HG02642 (cell line): ENCODE measurements around the gene EVC.

Experiments
- ATAC-seq: cut with Tn5 transposase; IDR thresholded peaks from one replicate; pipeline ENCODE4 v1.9.1; 2021; ENCODE audit warnings: mild to moderate bottlenecking; ENCODE audit not compliant: unreplicated experiment, poor library complexity

EVC gene

DNA sequence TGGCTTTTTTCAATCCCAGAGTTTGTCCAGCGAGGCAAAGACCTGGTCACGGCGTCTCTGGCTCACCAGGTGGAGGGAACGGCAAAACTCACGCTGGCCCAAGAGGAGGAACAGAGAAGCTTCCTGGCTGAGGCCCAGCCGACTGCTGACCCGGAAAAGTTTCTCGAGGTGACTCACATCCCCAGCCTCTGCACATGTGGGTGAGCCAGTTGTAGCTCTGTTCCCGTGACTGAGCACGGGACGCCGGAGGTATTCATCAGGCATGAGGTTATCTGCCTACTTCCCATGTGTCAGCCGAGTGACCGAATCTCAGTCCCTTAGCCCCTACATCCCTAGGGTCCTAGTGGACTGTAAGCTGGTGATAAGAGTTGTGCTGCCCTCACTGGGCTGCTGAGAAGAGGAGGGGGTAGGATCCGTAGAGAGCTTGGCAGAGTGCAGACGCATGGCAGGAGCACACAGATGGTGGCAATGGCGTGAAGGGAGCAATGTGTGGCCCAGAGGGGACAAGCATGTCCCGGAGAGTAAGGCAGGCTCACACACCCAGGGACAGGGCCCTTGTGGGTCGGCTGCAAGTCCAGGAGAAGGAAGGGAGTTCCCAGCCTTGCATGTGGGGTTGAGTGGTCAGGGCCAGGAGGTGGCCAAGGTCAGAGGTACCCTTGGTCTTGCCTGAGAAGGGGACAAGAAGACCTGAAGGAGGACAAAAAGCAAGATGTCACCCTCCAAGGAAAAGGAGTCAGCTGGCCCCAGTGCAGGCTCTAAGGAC, 42.9 kb downstream of the EVC start:
- ATAC-seq, result no peak

- no peak for ATAC-seq
Observed at GRCh38 chr4:5754529-5754881, 43.5 kb downstream of the EVC start.

GRCh38 chr4:5755161-5755560, 44.2 kb downstream of the EVC start:
- ATAC-seq, result no peak

- no peak for ATAC-seq
Observed at GRCh38 chr4:5755679-5756078, 44.7 kb downstream of the EVC start.

DNA sequence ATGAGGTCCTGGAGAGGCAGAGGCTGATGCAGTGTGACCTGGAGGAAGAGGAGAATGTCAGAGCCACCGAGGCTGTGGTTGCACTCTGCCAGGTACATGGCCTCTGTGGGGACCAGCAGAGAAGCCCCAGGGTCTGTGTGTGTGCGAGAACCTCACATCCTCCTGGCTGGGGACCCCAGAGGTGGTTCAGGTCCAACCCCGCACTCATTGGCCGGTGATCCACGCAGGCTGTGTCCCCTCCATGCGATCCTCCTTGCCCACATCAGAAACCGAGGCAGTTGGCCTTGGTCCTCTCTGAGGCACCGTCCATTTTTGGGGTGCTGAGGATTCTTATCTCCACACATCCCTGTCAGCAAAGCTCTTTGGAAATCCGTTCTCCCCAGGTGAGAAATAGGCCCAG, 45.3 kb downstream of the EVC start:
- ATAC-seq, result no peak

- no peak for ATAC-seq
Observed at GRCh38 chr4:5757091-5757490, 46.1 kb downstream of the EVC start.

DNA sequence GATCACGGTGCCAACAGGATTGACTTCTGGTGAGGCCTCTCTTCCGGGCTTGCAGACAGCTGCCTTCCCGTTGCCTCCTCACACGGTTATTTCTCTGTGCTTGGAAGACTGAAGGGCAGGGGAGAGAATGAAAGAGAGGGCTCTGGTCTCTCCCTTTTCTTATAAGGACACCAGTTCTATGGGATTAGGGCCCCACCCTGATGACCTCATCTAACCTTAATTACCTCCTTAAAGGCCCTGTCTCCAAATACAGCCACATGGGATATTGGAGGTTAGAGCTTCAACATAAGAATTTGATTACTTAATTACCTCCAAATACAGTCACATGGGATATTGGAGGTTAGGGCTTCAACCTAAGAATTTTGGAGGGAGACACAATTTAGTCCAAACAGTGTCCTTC, 46.5 kb downstream of the EVC start:
- no peak for ATAC-seq

GRCh38 chr4:5757954-5758353, 47.0 kb downstream of the EVC start:
- no peak for ATAC-seq

DNA sequence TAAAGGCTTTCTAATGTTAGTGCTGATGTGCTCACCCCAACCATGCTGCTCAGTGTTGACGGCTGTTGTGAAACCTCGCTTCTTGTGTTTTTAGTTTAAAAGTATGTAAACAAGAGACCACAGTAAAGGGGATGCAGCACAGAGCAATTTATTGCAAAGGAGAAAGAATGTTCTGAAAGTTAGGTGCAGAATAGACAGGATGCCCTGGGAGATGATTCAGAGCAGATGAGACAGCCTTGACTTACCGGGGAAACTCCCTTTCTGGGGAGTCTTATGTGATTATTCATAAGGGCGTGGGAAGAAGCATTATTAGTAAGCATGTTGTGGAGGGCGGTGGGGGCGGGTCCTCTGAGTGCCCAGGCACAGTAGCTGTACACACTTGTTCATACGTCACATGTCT, 47.7 kb downstream of the EVC start:
- peak; percentile 52 for ATAC-seq

DNA sequence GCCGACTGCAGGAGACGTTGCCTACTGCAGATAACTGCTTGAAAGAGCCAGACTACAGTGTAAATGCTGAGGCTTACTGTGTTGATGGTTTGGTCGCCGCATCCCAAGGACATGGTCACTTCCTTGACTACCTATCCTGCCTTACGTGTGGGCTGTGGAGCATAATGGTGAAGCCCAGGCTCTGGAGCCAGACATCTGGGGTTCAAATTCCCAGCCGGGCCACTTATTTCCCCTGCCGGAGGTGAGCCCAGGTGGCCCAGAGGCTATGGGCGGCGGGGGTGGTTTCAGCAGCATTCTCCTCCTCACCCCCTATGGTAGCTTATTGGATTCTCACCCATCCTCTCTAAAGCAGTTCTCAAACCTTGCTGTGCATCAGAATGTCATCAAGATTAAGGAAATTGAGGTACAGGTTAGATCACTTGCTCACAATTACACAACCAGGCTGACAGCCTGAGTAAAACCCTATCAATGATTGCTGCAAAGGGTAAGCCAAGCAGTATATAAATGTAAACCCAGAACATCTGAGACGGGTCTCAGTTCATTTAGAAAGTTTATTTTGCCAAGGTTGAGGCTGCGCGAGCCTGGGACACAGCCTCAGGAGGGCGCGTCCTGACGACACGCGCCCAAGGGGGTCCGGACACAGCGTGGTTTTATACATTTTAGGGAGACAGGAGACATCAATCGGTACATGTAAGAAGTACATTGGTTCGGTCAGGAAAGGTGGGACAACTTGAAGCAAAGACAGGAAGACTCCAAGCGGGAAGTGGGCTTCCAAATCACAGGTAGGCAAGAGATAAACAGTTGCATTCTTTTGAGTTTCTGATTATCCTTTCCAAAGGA, 48.5 kb downstream of the EVC start:
- no peak for ATAC-seq

GRCh38 chr4:5760246-5760645, 49.2 kb downstream of the EVC start:
- ATAC-seq, result no peak

DNA sequence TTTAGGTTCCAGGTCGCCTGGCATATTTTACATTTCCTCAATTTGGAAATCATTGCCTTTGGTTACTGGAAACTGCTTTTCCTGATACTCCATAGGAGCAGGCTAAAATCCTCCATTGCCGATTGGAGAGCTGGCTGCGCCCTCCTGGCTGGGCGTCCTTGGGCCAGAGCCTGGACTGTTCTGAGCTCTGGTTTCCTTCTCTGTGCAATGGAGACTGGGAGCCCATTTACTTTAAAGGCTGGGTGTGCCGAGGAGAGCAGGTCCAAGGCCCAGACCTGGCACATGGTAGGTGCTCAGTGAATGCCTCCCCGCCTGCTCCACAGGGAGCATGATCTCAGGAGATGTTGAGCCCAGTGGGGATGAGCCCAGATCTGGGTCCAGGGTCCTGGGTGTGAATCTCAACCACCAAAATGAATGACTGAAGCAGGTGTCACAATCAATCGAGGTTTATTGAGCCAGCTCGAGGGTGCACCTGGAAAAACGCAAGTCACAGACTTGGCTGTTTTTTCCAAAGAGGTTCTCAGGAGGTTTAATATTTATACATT, 50.0 kb downstream of the EVC start:
- no peak for ATAC-seq

DNA sequence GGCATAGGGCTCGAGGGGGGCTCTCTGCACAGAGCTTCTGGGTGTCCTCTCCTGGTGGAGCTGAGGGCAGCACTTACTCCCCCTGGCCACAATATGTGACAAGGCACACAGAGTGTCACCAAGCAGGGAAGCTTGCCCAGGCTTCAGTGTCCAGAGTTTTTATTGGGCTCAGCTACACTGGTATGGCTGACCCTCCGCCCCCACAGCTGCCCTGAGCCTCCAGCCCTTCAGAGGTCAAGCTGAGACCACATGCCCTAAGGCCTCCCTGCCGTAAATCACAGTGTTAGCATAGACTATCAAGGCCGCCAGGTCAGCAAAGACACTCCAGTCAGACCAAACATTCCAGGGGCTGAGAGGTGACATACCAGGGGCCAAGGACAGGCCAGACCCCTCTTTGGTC, 59.0 kb downstream of the EVC start:
- ATAC-seq, result no peak

GRCh38 chr4:5772528-5773270, 61.7 kb downstream of the EVC start:
- no peak for ATAC-seq

DNA sequence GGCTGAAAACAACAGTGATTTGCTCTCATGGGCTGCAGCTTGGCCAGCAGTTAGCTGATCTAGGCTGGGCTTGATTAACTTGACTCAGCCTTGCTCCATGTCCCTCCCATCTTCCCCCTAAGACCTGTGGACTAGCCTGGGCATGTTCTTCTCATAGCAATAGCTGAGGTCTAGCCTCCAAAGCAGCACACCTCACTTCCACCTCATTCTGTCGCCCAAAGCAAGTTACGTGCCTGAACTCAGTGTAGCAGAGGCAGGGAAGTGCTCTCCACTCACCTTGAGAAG, 62.2 kb downstream of the EVC start:
- no peak for ATAC-seq

- no peak for ATAC-seq
Observed at GRCh38 chr4:5774416-5775036, 63.5 kb downstream of the EVC start.

GRCh38 chr4:5776510-5776909, 65.5 kb downstream of the EVC start:
- no peak for ATAC-seq

DNA sequence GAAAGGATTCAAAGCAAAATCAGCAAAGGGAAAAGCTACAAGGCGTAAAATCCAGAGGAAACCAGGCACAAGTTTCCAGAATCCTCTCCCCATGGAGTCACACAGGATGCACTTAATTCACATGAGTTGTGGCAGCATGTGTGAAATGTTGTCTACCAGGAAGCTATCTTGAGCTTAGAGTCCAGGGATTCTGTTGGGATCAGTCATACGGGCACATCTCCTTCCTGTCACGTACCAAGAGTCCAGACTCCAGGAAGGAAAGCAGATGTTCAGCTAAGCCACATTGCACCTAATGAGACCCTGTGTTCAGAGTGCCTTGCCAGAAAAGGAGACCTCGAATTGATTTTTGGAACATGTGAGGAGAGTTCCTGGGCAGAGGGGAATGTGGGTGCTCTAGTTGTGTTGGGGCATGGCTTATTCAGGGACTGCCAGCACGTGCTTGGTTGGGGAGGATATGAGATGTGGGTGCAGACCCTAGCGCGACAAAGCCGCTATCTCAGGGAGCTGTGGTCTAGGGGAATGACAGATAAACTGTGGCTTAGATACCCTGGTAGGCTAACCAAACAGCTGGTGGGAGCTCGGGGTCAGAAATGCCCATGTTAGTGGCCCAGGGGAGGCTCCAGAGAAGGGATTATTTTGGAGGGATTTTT, 70.0 kb downstream of the EVC start:
- no peak for ATAC-seq

DNA sequence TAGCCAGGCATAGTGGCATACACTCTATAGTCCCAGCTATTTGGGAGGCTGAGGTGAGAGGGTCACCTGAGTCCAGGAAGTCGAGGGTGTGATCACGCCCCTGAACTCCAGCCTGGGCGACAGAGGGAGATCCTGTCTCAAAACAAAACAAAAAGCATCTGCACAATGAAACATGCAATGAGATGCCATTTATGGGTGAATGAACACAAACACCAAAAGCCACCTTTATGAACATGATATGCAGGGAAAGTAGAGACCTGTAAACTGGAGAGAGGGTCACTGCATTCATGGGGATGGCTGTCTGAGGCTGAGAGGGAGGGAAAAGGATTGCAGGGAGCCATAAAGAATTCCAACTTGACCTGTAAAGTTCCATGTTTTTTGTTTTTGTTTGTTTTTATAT, 70.7 kb downstream of the EVC start:
- no peak for ATAC-seq

- no peak for ATAC-seq
Observed at GRCh38 chr4:5782829-5783476, 72.0 kb downstream of the EVC start.
